HL-60 (cell line): Measurements from ENCODE around the gene ZP4.

Source experiments
- DNase-seq, 2 experiments: peaks; one replicate each; pipeline ENCODE4 v3.0.0-alpha.2; 2010 to 2020; ENCODE audit warnings: low read depth in 1 of 2, low spot score in 1 of 2
- H3K27ac ChIP-seq: fragments of 250-450 bp; sonication (Bioruptor Pico); replicated peaks from 2 replicates; pipeline ENCODE4 v1.5.1; 2020; ENCODE audit warnings: mild to moderate bottlenecking, moderate library complexity
- H3K27me3 ChIP-seq: fragments of 250-450 bp; sonication (Bioruptor Pico); 2 replicates; pipeline ENCODE4 v1.5.1; 2021; ENCODE audit warnings: mild to moderate bottlenecking, moderate library complexity; ENCODE audit not compliant: insufficient read depth, poor library complexity, severe bottlenecking
- H3K4me3 ChIP-seq: replicated peaks from 2 replicates; pipeline ENCODE4 v1.5.1; 2011; ENCODE audit warnings: mild to moderate bottlenecking, control low read depth, low read length; ENCODE audit not compliant: insufficient read depth
- GABPA ChIP-seq: IDR thresholded peaks from 2 replicates; pipeline ENCODE4 v1.6.1; 2012; ENCODE audit warnings: low read depth
- POLR2AphosphoS5 ChIP-seq: IDR thresholded peaks from 2 replicates; pipeline ENCODE4 v1.6.1; 2012; ENCODE audit warnings: low read depth
- SPI1 ChIP-seq: IDR thresholded peaks from 2 replicates; pipeline ENCODE4 v1.6.1; 2012; ENCODE audit warnings: low read depth, mild to moderate bottlenecking, borderline replicate concordance
- TF ChIP-seq, protein P1 (sequence below): IDR thresholded peaks from 2 replicates; pipeline ENCODE4 v1.6.1; 2012; ENCODE audit warnings: low read depth; ENCODE audit not compliant: insufficient replicate concordance
- TF ChIP-seq, protein P2 (sequence below): IDR thresholded peaks from one replicate; pipeline ENCODE4 v1.5.1; 2011; ENCODE audit warnings: low read length, control low read depth, inconsistent platforms; ENCODE audit not compliant: insufficient read depth

The ZP4 gene

GRCh38 chr1:237895630-237896029 lies 4.9 kb upstream of the ZP4 start:
- Histone ChIP-seq H3K27me3 (no peaks in the 10 kb centered on the region), H3K4me3 (no peak overlapping the region), H3K27ac (no peak overlapping the region)
- no peak for DNase-seq
- TF ChIP-seq GABPA (no peak), SPI1 (no peak), POLR2AphosphoS5 (no peak)
- TF ChIP-seq, protein P1, sequence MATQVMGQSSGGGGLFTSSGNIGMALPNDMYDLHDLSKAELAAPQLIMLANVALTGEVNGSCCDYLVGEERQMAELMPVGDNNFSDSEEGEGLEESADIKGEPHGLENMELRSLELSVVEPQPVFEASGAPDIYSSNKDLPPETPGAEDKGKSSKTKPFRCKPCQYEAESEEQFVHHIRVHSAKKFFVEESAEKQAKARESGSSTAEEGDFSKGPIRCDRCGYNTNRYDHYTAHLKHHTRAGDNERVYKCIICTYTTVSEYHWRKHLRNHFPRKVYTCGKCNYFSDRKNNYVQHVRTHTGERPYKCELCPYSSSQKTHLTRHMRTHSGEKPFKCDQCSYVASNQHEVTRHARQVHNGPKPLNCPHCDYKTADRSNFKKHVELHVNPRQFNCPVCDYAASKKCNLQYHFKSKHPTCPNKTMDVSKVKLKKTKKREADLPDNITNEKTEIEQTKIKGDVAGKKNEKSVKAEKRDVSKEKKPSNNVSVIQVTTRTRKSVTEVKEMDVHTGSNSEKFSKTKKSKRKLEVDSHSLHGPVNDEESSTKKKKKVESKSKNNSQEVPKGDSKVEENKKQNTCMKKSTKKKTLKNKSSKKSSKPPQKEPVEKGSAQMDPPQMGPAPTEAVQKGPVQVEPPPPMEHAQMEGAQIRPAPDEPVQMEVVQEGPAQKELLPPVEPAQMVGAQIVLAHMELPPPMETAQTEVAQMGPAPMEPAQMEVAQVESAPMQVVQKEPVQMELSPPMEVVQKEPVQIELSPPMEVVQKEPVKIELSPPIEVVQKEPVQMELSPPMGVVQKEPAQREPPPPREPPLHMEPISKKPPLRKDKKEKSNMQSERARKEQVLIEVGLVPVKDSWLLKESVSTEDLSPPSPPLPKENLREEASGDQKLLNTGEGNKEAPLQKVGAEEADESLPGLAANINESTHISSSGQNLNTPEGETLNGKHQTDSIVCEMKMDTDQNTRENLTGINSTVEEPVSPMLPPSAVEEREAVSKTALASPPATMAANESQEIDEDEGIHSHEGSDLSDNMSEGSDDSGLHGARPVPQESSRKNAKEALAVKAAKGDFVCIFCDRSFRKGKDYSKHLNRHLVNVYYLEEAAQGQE: no peak
- TF ChIP-seq, protein P2, sequence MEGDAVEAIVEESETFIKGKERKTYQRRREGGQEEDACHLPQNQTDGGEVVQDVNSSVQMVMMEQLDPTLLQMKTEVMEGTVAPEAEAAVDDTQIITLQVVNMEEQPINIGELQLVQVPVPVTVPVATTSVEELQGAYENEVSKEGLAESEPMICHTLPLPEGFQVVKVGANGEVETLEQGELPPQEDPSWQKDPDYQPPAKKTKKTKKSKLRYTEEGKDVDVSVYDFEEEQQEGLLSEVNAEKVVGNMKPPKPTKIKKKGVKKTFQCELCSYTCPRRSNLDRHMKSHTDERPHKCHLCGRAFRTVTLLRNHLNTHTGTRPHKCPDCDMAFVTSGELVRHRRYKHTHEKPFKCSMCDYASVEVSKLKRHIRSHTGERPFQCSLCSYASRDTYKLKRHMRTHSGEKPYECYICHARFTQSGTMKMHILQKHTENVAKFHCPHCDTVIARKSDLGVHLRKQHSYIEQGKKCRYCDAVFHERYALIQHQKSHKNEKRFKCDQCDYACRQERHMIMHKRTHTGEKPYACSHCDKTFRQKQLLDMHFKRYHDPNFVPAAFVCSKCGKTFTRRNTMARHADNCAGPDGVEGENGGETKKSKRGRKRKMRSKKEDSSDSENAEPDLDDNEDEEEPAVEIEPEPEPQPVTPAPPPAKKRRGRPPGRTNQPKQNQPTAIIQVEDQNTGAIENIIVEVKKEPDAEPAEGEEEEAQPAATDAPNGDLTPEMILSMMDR: no peak

- no peaks in the 10 kb centered on the region for H3K27me3 ChIP-seq
- DNase-seq: no peak
- no peak overlapping the region for H3K4me3 ChIP-seq
- TF ChIP-seq, protein P1: no peak
- TF ChIP-seq SPI1: no peak
- no peak for TF ChIP-seq GABPA
- TF ChIP-seq POLR2AphosphoS5: no peak
- TF ChIP-seq, protein P2: no peak
- no peak overlapping the region for H3K27ac ChIP-seq
Observed at GRCh38 chr1:237894131-237894530, 3.4 kb upstream of the ZP4 start.

GRCh38 chr1:237891979-237892378 lies 1.3 kb upstream of the ZP4 start:
- Histone ChIP-seq H3K4me3 (no peak overlapping the region), H3K27me3 (no peaks in the 10 kb centered on the region), H3K27ac (no peak overlapping the region)
- no peak for DNase-seq
- TF ChIP-seq, protein P1: no peak
- no peak for TF ChIP-seq POLR2AphosphoS5
- TF ChIP-seq, protein P2: no peak
- no peak for TF ChIP-seq SPI1
- no peak for TF ChIP-seq GABPA
